ENCODE data around the gene GRIK5.

Gene GRIK5

DNA sequence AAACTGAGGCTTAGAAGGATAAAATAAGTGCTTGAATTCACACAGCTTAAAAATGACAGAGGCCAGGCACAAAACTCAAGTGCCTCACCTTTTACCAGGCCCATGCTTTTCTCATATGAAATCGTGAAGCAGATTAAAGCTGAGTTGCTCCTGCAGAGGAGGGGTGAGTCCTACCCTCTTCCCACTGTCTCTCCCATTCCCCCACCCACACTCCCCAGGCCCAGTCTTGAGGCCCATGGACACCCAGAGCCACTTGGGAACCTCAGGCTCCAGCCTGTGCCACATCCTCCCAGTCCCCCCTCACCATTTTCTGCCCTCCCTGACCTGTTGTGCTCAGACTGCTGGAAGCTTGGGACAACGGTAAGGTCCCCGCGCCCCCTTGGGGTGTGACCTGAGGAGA, 23.5 kb upstream of the GRIK5 start:
- CTCF ChIA-PET: interaction anchor here (1.1 to 1.5 kb wide), 2 partner anchors 12 to 21 kb away, joined by 3 read pairs; no protein-coding TSS in a partner anchor
- TF ChIP-seq FOXA1 (IDR thresholded peaks at IDR 0.05) (no peak), L3MBTL2 (conservative IDR thresholded peaks at IDR 0.05) (no peak), TARDBP (IDR thresholded peaks at IDR 0.05) (no peak), ELF4 (IDR thresholded peaks at IDR 0.05) (no peak), ARNT (IDR thresholded peaks at IDR 0.05) (no peak), CTBP1 (IDR thresholded peaks at IDR 0.05; ENCODE audit: borderline replicate concordance) (no peak)
- POLR2A ChIA-PET: interaction anchor here (1.0 kb wide), 1 partner anchor 17 kb away, joined by 3 read pairs; no protein-coding TSS in a partner anchor
- DNase-seq (ENCODE audit: extremely low spot score): no peak

DNA sequence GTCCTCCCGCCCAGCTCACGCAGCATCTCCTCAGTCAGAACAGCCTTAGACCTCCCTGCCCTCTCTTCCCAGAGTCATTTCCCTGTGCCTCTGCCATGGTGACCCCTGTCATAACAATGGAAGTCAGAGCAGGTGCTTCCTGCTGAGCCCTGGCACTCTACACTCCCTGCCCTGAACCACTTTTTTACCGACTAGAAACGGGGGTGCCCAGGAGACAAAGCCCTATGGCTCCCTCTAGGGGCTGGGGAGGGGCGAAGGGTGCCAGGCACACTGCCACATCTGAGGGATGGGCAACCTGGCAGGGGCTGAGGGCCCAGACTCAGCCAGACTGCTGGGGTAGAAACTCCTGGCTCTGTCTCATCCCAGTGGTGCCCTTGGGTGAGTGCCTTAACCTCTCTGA, 22.3 kb upstream of the GRIK5 start:
- ChIA-PET POLR2A (no interaction called here), CTCF (no interaction called here)
- DNase-seq (ENCODE audit: extremely low spot score): no peak
- TF ChIP-seq ELF4 (IDR thresholded peaks at IDR 0.05): no peak
- TF ChIP-seq FOXM1 (IDR thresholded peaks at IDR 0.05; ENCODE audit: borderline replicate concordance): no peak
- TF ChIP-seq CTBP1 (IDR thresholded peaks at IDR 0.05; ENCODE audit: borderline replicate concordance): no peak
- no peak for TF ChIP-seq BHLHE40 (IDR thresholded peaks at IDR 0.05; ENCODE audit: borderline replicate concordance)
- TF ChIP-seq L3MBTL2 (conservative IDR thresholded peaks at IDR 0.05): no peak
- TF ChIP-seq TARDBP (IDR thresholded peaks at IDR 0.05): no peak
- no peak for TF ChIP-seq SUZ12 (IDR thresholded peaks at IDR 0.05)
- TF ChIP-seq LEF1 (IDR thresholded peaks at IDR 0.05; ENCODE audit: borderline replicate concordance): no peak
- TF ChIP-seq FOXA1 (IDR thresholded peaks at IDR 0.05): no peak
- TF ChIP-seq ZNF384 (IDR thresholded peaks at IDR 0.05): no peak
- no peak for TF ChIP-seq SP1 (IDR thresholded peaks at IDR 0.05)
- no peak for TF ChIP-seq FOXK2 (IDR thresholded peaks at IDR 0.05)
- TF ChIP-seq NFRKB (IDR thresholded peaks at IDR 0.05): no peak
- TF ChIP-seq, protein P1, sequence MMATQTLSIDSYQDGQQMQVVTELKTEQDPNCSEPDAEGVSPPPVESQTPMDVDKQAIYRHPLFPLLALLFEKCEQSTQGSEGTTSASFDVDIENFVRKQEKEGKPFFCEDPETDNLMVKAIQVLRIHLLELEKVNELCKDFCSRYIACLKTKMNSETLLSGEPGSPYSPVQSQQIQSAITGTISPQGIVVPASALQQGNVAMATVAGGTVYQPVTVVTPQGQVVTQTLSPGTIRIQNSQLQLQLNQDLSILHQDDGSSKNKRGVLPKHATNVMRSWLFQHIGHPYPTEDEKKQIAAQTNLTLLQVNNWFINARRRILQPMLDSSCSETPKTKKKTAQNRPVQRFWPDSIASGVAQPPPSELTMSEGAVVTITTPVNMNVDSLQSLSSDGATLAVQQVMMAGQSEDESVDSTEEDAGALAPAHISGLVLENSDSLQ (IDR thresholded peaks at IDR 0.05): no peak

DNA sequence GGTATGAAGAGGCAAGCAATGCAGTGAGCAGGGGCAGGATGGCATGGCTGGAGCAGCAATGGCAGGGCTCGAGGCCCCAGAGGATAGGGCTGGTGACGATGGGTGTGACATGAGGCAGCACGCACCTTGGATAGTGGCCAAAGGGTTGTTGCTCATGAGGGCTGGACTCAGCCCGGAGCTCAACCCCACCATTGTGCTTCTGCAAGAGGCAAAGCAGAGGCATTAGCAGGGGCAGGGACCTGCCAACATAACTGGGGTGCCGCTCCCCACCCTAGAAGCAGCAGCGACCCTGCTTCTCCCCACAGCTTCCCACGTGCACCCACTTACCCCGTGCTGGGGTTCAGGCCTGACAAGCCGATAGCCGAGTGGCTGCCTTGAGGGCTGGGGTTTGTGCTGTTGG, 21.7 kb upstream of the GRIK5 start:
- no peak for TF ChIP-seq FOXA1 (IDR thresholded peaks at IDR 0.05)
- no peak for TF ChIP-seq FOXM1 (IDR thresholded peaks at IDR 0.05; ENCODE audit: borderline replicate concordance)
- no peak for TF ChIP-seq CTBP1 (IDR thresholded peaks at IDR 0.05; ENCODE audit: borderline replicate concordance)
- TF ChIP-seq L3MBTL2 (conservative IDR thresholded peaks at IDR 0.05): no peak
- no peak for TF ChIP-seq LEF1 (IDR thresholded peaks at IDR 0.05; ENCODE audit: borderline replicate concordance)
- CTCF ChIA-PET: no interaction called here
- no peak for DNase-seq (ENCODE audit: extremely low spot score)
- POLR2A ChIA-PET: no interaction called here

DNA sequence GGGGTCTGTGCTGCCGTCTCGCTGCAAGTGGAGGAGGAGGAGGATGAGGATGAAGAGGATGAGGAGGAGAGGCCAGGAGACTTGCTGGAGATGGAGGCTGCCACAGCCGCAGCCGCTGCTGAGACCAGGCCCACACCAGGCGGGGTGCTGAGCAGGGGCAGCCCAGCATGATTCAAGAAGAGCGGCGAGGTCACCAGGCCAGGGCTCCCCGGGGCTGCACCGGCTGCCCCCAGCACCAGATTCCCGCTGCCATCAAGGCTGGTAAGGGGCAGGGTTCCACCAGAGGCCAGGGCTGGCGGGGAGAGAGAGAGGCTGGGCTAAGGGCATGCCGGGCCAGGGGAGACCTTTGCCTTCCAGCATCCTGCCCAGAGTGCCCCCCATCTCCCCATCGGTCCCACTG, 21.3 kb upstream of the GRIK5 start:
- ChIA-PET CTCF (no interaction called here), POLR2A (no interaction called here)
- DNase-seq (ENCODE audit: extremely low spot score): no peak
- TF ChIP-seq, protein P1 (IDR thresholded peaks at IDR 0.05): no peak
- TF ChIP-seq NFRKB (IDR thresholded peaks at IDR 0.05): no peak
- no peak for TF ChIP-seq TARDBP (IDR thresholded peaks at IDR 0.05)
- TF ChIP-seq CTBP1 (IDR thresholded peaks at IDR 0.05; ENCODE audit: borderline replicate concordance): no peak
- TF ChIP-seq FOXA1 (IDR thresholded peaks at IDR 0.05): no peak
- no peak for TF ChIP-seq FOXK2 (IDR thresholded peaks at IDR 0.05)
- TF ChIP-seq SP1 (IDR thresholded peaks at IDR 0.05): no peak
- no peak for TF ChIP-seq ELF4 (IDR thresholded peaks at IDR 0.05)
- no peak for TF ChIP-seq FOXM1 (IDR thresholded peaks at IDR 0.05; ENCODE audit: borderline replicate concordance)
- TF ChIP-seq BHLHE40 (IDR thresholded peaks at IDR 0.05; ENCODE audit: borderline replicate concordance): no peak

DNA sequence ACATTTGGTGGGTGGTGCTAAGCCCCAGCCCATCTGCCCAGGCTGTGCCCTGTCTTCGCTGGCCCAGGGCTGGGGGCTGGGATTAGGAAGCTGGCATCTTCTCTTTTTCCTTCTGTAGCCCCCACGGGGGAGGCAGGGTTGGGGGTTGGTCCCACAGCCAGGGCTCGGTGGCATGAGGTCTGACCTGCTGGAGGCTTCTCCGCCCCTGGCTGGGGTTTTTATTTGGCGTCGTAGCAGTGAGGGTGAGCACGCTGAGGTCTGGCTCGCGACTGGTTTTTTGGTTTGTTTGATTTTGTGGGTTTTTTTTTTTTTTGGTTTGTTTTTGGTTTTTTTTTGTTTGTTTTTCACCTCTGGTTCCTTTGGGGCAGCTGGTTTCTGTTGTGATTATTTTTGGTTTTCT, 20.7 kb upstream of the GRIK5 start:
- ChIA-PET POLR2A (no interaction called here), CTCF (no interaction called here)
- DNase-seq (ENCODE audit: extremely low spot score): no peak
- no peak for TF ChIP-seq FOXK2 (IDR thresholded peaks at IDR 0.05)
- TF ChIP-seq L3MBTL2 (conservative IDR thresholded peaks at IDR 0.05): no peak
- no peak for TF ChIP-seq HDGF (IDR thresholded peaks at IDR 0.05; ENCODE audit: borderline replicate concordance)
- TF ChIP-seq BHLHE40 (IDR thresholded peaks at IDR 0.05; ENCODE audit: borderline replicate concordance): no peak
- TF ChIP-seq, protein P1 (IDR thresholded peaks at IDR 0.05): no peak
- TF ChIP-seq FOXA1 (IDR thresholded peaks at IDR 0.05): no peak
- TF ChIP-seq LEF1 (IDR thresholded peaks at IDR 0.05; ENCODE audit: borderline replicate concordance): no peak
- no peak for TF ChIP-seq FOXM1 (IDR thresholded peaks at IDR 0.05; ENCODE audit: borderline replicate concordance)
- no peak for TF ChIP-seq ELF4 (IDR thresholded peaks at IDR 0.05)
- TF ChIP-seq ARNT (IDR thresholded peaks at IDR 0.05): no peak
- no peak for TF ChIP-seq ZNF384 (IDR thresholded peaks at IDR 0.05)
- no peak for TF ChIP-seq CTBP1 (IDR thresholded peaks at IDR 0.05; ENCODE audit: borderline replicate concordance)
- no peak for TF ChIP-seq TARDBP (IDR thresholded peaks at IDR 0.05)
- TF ChIP-seq SP1 (IDR thresholded peaks at IDR 0.05): no peak
- no peak for TF ChIP-seq SUZ12 (IDR thresholded peaks at IDR 0.05)
- no peak for TF ChIP-seq NFRKB (IDR thresholded peaks at IDR 0.05)

DNA sequence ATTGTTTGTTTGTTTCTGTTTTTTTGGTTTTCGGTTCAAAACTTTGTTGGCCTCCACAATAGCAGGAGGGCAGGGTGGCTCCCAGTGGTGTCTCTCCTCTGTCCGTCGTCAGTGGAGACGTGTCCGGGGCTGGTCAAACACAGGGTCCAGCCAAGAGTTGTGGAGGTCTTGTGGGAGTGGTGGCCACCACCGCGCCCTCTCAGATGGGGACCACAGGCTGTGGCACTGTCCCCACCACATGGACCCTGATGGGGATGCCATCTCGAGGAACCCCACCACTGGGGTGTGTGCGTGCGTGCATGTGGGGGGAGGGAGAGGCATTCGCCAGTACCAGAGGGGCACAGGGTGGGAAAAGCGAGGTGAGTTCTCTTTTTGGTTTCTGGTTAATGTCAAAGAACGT, 19.8 kb upstream of the GRIK5 start:
- no peak for TF ChIP-seq FOXM1 (IDR thresholded peaks at IDR 0.05; ENCODE audit: borderline replicate concordance)
- ChIA-PET CTCF (no interaction called here), POLR2A (no interaction called here)
- DNase-seq (ENCODE audit: extremely low spot score): no peak

DNA sequence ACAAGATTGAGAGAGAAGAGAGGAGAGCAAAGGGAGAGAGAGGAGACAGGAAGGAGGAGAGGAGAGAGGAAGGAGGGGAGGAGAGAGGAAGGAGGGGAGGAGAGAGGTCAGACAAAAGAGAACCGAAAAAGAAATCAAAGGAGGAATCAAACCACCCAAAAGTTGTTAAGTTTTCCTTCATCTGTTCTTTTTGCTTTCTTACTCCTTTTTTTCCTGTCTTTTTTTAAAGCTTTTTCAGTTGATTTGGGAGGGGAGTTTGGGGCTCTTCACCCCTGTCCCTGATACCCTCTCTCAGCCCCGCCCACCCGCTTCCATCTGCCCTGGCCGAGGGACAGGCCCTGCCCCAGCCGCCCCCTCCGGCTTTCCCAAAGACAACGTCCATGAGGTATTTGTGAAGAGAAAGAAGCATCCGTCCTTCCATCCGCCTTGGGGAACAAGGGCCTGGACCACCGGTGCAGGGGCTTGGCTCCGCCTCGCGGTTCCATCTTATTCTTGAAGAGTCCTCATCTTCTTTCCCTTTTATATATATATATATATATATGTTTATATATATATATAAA, 19.3 kb upstream of the GRIK5 start:
- TF ChIP-seq ARNT (IDR thresholded peaks at IDR 0.05) (no peak), BHLHE40 (IDR thresholded peaks at IDR 0.05; ENCODE audit: borderline replicate concordance) (no peak)
- TF ChIP-seq, protein P1 (IDR thresholded peaks at IDR 0.05): no peak
- DNase-seq (ENCODE audit: extremely low spot score): no peak
- POLR2A ChIA-PET: no interaction called here
- CTCF ChIA-PET: no interaction called here
